CD4-positive, alpha-beta T cell (primary cell): ENCODE results near the gene TSPAN7. TPM values are rescaled to one million over a fixed set of nuclear protein-coding genes. Genes with fewer than 3 reads are reported as not detected.
A peak's percentile ranks its signal among the peaks of the same experiment; 100 is the strongest.

Experiments
- ATAC-seq: fragments of 200-7000 bp; cut with Tn5 transposase; one replicate; pipeline ENCODE4 v1.10.0; 2022; ENCODE audit warnings: mild to moderate bottlenecking; ENCODE audit not compliant: poor library complexity
- CTCF ChIA-PET: fragments of 350-600 bp; sonication (Branson Sonifier 250); formaldehyde crosslinking; loops from one replicate; lab custom pipeline; 2021; ENCODE audit warnings: antibody characterized with exemption, inconsistent platforms; lab: Charles Lee
- POLR2A ChIA-PET: fragments of 350-600 bp; sonication (Branson Sonifier 250); formaldehyde crosslinking; loops from one replicate; lab custom pipeline; 2021; ENCODE audit warnings: antibody characterized with exemption, inconsistent platforms; lab: Charles Lee
- DNase-seq, 14 experiments: peaks; one replicate each; pipeline ENCODE4 v3.0.0-alpha.2; 2013 to 2020; ENCODE audit warnings: mixed read lengths in 2 of 14
- H3K27ac ChIP-seq, 2 donors: one replicate each; pipeline versions ENCODE4 v1.5.1 to v1.7.0; 2013; ENCODE audit warnings: low read length in 2 of 2, low read depth in 1 of 2, mild to moderate bottlenecking in 1 of 2
- H3K27me3 ChIP-seq, 2 experiments: 1 replicate in 1 of 2; 2 replicates in 1 of 2; pipeline versions ENCODE4 v1.6.1 to v1.7.0; 2013; ENCODE audit warnings: low read length in 2 of 2, control low read depth in 1 of 2, mild to moderate bottlenecking in 1 of 2, moderate library complexity in 1 of 2; ENCODE audit not compliant: insufficient read depth in 2 of 2, control insufficient read depth in 1 of 2
- H3K36me3 ChIP-seq: one replicate; pipeline ENCODE4 v1.6.1; 2013; ENCODE audit warnings: low read length, control low read depth; ENCODE audit not compliant: insufficient read depth
- H3K4me1 ChIP-seq: one replicate; pipeline ENCODE4 v1.6.1; 2013; ENCODE audit warnings: low read length, control low read depth; ENCODE audit not compliant: insufficient read depth
- H3K4me3 ChIP-seq: one replicate; pipeline ENCODE4 v1.5.1; 2013; ENCODE audit warnings: mild to moderate bottlenecking, low read length, moderate library complexity
- H3K9me3 ChIP-seq, 2 experiments: 1 replicate in 1 of 2; 2 replicates in 1 of 2; pipeline versions ENCODE4 v1.6.1 to v1.7.0; 2013; ENCODE audit warnings: low read length in 2 of 2, mild to moderate bottlenecking in 2 of 2, control low read depth in 1 of 2, moderate library complexity in 1 of 2; ENCODE audit not compliant: control insufficient read depth in 1 of 2, insufficient read depth in 1 of 2
- H3K27ac Mint-ChIP-seq: one replicate; pipeline ENCODE4 v1.8.0; 2020; ENCODE audit warnings: mixed read lengths
- H3K27me3 Mint-ChIP-seq: one replicate; pipeline ENCODE4 v1.8.0; 2021; ENCODE audit warnings: mixed read lengths
- H3K36me3 Mint-ChIP-seq: one replicate; pipeline ENCODE4 v1.8.0; 2021; ENCODE audit warnings: low read depth, mixed read lengths
- H3K4me1 Mint-ChIP-seq: one replicate; pipeline ENCODE4 v1.8.0; 2021; ENCODE audit warnings: low read depth, mixed read lengths
- H3K4me3 Mint-ChIP-seq: one replicate; pipeline ENCODE4 v1.8.0; 2020; ENCODE audit warnings: mild to moderate bottlenecking, mixed read lengths
- H3K9me3 Mint-ChIP-seq: one replicate; pipeline ENCODE4 v1.8.0; 2020; ENCODE audit warnings: mixed read lengths
- intact Hi-C, 2 experiments: fragments of 100-400 bp; cut with DNase I in 1 of 2; cut with micrococcal nuclease in 1 of 2; formaldehyde crosslinking; loops; one replicate each; pipeline versions ENCODE4 v1.15.1 to v1.9.0; 2023 to 2025; cut with DNase I, micrococcal nuclease
- total RNA-seq, 174 experiments: library from RNA in 2 of 174; stranded (reverse) in 2 of 174; gene quantifications; one replicate each; pipeline ENCODE4 v1.2.3 and lab custom pipeline; 2021 to 2026
- TF ChIP-seq, protein P1 (sequence below): fragments of 200-600 bp; IDR thresholded peaks from one replicate; pipeline ENCODE4 v1.8.0; 2022; ENCODE audit warnings: antibody characterized with exemption, mild to moderate bottlenecking

TSPAN7 gene
- total RNA-seq, 2 experiments from 2014 or later = 0.36 TPM; not detected in 1

GRCh38 chrX:38666909-38667308 lies 105.6 kb downstream of the TSPAN7 start:
- ChIA-PET POLR2A (no interaction called here), CTCF (no interaction called here)
- TF ChIP-seq, protein P1, sequence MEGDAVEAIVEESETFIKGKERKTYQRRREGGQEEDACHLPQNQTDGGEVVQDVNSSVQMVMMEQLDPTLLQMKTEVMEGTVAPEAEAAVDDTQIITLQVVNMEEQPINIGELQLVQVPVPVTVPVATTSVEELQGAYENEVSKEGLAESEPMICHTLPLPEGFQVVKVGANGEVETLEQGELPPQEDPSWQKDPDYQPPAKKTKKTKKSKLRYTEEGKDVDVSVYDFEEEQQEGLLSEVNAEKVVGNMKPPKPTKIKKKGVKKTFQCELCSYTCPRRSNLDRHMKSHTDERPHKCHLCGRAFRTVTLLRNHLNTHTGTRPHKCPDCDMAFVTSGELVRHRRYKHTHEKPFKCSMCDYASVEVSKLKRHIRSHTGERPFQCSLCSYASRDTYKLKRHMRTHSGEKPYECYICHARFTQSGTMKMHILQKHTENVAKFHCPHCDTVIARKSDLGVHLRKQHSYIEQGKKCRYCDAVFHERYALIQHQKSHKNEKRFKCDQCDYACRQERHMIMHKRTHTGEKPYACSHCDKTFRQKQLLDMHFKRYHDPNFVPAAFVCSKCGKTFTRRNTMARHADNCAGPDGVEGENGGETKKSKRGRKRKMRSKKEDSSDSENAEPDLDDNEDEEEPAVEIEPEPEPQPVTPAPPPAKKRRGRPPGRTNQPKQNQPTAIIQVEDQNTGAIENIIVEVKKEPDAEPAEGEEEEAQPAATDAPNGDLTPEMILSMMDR = no peak
- intact Hi-C loops = no loop called here
- H3K27ac ChIP-seq = no peak overlapping the region
- H3K4me3 Mint-ChIP-seq = no peak overlapping the region
- no peaks in the 10 kb centered on the region for H3K9me3 Mint-ChIP-seq
- H3K4me1 ChIP-seq = no peaks in the 10 kb centered on the region
- ATAC-seq = no peak
- H3K27ac Mint-ChIP-seq = no peak overlapping the region
- H3K4me3 ChIP-seq = no peak overlapping the region
- H3K36me3 Mint-ChIP-seq = no peaks in the 10 kb centered on the region
- peaks cover 7% of the 10 kb centered on the region for H3K4me1 Mint-ChIP-seq
- H3K27me3 Mint-ChIP-seq = no peaks in the 10 kb centered on the region
- H3K36me3 ChIP-seq = no peaks in the 10 kb centered on the region
- DNase-seq = no peak
- no peaks in the 10 kb centered on the region for H3K27me3 ChIP-seq
- H3K9me3 ChIP-seq = no peaks in the 10 kb centered on the region

DNA sequence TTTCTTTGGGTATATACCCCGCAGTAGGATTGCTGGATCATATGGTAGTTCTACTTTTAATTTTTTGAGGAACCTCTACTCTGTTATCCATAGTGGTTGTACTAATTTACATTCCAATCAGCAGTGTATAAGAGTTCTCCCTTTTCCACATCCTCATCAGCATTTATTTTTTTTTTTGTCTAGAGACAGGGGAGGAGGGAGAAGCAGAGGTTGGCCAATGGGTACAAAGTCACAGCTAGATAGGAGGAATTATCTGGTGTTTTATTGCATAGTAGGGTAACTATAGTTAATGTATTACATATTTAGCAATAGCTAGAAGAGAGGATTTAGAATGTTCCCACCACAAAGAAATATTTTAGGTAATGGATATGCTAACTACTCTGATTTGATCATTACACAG lies 107.4 kb downstream of the TSPAN7 start:
- no peak overlapping the region for H3K27ac Mint-ChIP-seq
- Histone ChIP-seq H3K36me3 (no peaks in the 10 kb centered on the region), H3K4me3 (no peak overlapping the region), H3K27me3 (no peaks in the 10 kb centered on the region), H3K9me3 (no peaks in the 10 kb centered on the region), H3K4me1 (no peaks in the 10 kb centered on the region), H3K27ac (no peak overlapping the region)
- ChIA-PET CTCF (no interaction called here), POLR2A (no interaction called here)
- TF ChIP-seq, protein P1 = no peak
- peaks cover 7% of the 10 kb centered on the region for H3K4me1 Mint-ChIP-seq
- no peaks in the 10 kb centered on the region for H3K27me3 Mint-ChIP-seq
- intact Hi-C loops = no loop called here
- no peaks in the 10 kb centered on the region for H3K36me3 Mint-ChIP-seq
- DNase-seq = no peak
- no peaks in the 10 kb centered on the region for H3K9me3 Mint-ChIP-seq
- ATAC-seq = no peak
- H3K4me3 Mint-ChIP-seq = no peak overlapping the region

- Mint-ChIP-seq H3K4me1 (peaks cover 7% of the 10 kb centered on the region), H3K27me3 (no peaks in the 10 kb centered on the region), H3K9me3 (no peaks in the 10 kb centered on the region), H3K27ac (peak overlapping the region; percentile 65), H3K4me3 (no peak overlapping the region), H3K36me3 (no peaks in the 10 kb centered on the region)
- TF ChIP-seq, protein P1 = no peak
- intact Hi-C loops = no loop called here
- Histone ChIP-seq H3K9me3 (no peaks in the 10 kb centered on the region), H3K4me3 (no peak overlapping the region), H3K27ac (no peak overlapping the region), H3K4me1 (no peaks in the 10 kb centered on the region), H3K36me3 (no peaks in the 10 kb centered on the region), H3K27me3 (no peaks in the 10 kb centered on the region)
- ATAC-seq (peak; percentile 55), DNase-seq (peak in 7 of 14 experiments; percentile 1 to 48 (median 19))
- ChIA-PET CTCF (no interaction called here), POLR2A (no interaction called here)
Observed at GRCh38 chrX:38669428-38669827, 108.1 kb downstream of the TSPAN7 start.
